HCT116 (cell line): Measurements from ENCODE around the gene SERGEF.

Experiments
- ATF3 ChIP-seq: IDR thresholded peaks from 2 replicates; pipeline ENCODE4 v1.6.1; 2012
- POLR2A ChIP-seq: IDR thresholded peaks from 2 replicates; pipeline ENCODE4 v1.7.0; 2011; ENCODE audit warnings: borderline replicate concordance; ENCODE audit not compliant: insufficient read depth, insufficient read length; ENCODE audit errors: extremely low read depth
- SIN3A ChIP-seq: IDR thresholded peaks from 2 replicates; pipeline ENCODE4 v1.6.1; 2012; ENCODE audit warnings: low read depth
- TF ChIP-seq, protein P1 (sequence below), 3 experiments: fragments of 200-600 bp in 1 of 3; sonication (generic) in 1 of 3; IDR thresholded peaks in 2 of 3; conservative IDR thresholded peaks in 1 of 3; 2 replicates each; pipeline ENCODE4 v1.5.1; 2012 to 2017; ENCODE audit warnings: low read depth in 2 of 3, low read length in 2 of 3, antibody characterized with exemption in 1 of 3, borderline replicate concordance in 1 of 3, control low read depth in 1 of 3, mild to moderate bottlenecking in 1 of 3, mixed read lengths in 1 of 3, mixed run types in 1 of 3, moderate library complexity in 1 of 3; ENCODE audit not compliant: insufficient read depth in 1 of 3

DNA sequence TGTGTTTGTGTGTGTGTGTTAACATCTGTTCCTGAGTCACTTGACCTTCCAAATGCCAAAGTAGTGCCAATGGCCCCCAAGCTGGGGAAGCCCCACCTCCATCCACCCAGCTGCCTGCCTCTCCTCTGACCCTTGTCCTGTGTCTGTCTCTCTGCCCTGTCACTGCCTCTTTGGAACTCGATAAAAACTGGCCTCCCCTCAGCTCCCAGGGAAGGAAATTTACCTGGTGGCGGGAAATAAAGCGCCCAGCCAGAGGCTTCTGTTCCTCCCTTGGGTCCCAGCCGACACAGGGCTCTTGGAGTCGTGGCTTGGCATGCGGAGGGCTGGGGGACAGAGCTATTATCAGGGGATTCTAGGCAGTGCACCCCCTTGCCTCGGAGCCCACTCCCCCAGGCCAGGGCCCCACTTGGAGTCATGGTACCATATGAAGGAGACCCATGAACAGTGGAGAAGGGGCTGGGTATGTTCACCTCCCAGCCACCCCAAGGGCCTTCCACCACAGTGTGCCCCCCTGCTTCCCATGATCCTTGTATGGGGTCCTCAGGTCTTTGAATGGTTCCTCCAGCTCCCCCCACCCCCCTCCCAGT lies 272.1 kb downstream of the SERGEF start:
- no peak for TF ChIP-seq ATF3
- TF ChIP-seq, protein P1, sequence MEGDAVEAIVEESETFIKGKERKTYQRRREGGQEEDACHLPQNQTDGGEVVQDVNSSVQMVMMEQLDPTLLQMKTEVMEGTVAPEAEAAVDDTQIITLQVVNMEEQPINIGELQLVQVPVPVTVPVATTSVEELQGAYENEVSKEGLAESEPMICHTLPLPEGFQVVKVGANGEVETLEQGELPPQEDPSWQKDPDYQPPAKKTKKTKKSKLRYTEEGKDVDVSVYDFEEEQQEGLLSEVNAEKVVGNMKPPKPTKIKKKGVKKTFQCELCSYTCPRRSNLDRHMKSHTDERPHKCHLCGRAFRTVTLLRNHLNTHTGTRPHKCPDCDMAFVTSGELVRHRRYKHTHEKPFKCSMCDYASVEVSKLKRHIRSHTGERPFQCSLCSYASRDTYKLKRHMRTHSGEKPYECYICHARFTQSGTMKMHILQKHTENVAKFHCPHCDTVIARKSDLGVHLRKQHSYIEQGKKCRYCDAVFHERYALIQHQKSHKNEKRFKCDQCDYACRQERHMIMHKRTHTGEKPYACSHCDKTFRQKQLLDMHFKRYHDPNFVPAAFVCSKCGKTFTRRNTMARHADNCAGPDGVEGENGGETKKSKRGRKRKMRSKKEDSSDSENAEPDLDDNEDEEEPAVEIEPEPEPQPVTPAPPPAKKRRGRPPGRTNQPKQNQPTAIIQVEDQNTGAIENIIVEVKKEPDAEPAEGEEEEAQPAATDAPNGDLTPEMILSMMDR (IDR thresholded peaks at IDR 0.05 in 2 of 3, conservative IDR thresholded peaks at IDR 0.05 in 1 of 3; ENCODE audit: borderline replicate concordance in 1 of 3, insufficient read depth in 1 of 3, low read depth in 2 of 3, low read length in 2 of 3): no peak
- TF ChIP-seq SIN3A: no peak
- TF ChIP-seq POLR2A: no peak
